H9 (cell line): Measurements from ENCODE around the gene ELF5. TPM values are rescaled to one million over a fixed set of nuclear protein-coding genes. Genes with fewer than 3 reads are reported as not detected.

Experiments used
- DNase-seq: peaks from one replicate; pipeline ENCODE4 v3.0.0-alpha.2; 2017
- H2AFZ ChIP-seq: one replicate; pipeline ENCODE4 v1.6.1; 2013; ENCODE audit warnings: mild to moderate bottlenecking, low read length, control low read depth, moderate library complexity
- H2AK5ac ChIP-seq: 2 replicates; pipeline ENCODE4 v1.6.1; 2013; ENCODE audit warnings: low read length, control low read depth, mixed read lengths; ENCODE audit not compliant: insufficient read length
- H2BK120ac ChIP-seq: one replicate; pipeline ENCODE4 v1.6.1; 2013; ENCODE audit warnings: low read depth, mild to moderate bottlenecking, low read length, control low read depth, inconsistent platforms; ENCODE audit not compliant: poor library complexity, severe bottlenecking
- H2BK12ac ChIP-seq: 2 replicates; pipeline ENCODE4 v1.6.1; 2013; ENCODE audit warnings: low read length, control low read depth, mixed read lengths, low read depth; ENCODE audit not compliant: insufficient read length
- H2BK15ac ChIP-seq: 2 replicates; pipeline ENCODE4 v1.6.1; 2013; ENCODE audit warnings: low read depth, low read length, control low read depth
- H2BK20ac ChIP-seq: one replicate; pipeline ENCODE4 v1.6.1; 2013; ENCODE audit warnings: low read depth, mild to moderate bottlenecking, low read length, control low read depth, inconsistent platforms; ENCODE audit not compliant: poor library complexity, severe bottlenecking
- H2BK5ac ChIP-seq: 2 replicates; pipeline ENCODE4 v1.6.1; 2013; ENCODE audit warnings: low read length, control low read depth, mixed read lengths; ENCODE audit not compliant: insufficient read length
- H3K14ac ChIP-seq: 2 replicates; pipeline ENCODE4 v1.6.1; 2013; ENCODE audit warnings: low read length, control low read depth; ENCODE audit not compliant: insufficient read depth
- H3K18ac ChIP-seq: 2 replicates; pipeline ENCODE4 v1.6.1; 2013; ENCODE audit warnings: low read depth, mild to moderate bottlenecking, mixed read lengths, low read length, control low read depth; ENCODE audit not compliant: insufficient read length
- H3K23ac ChIP-seq: 2 replicates; pipeline ENCODE4 v1.6.1; 2013; ENCODE audit warnings: low read length, control low read depth, mixed read lengths, low read depth; ENCODE audit not compliant: insufficient read length
- H3K23me2 ChIP-seq: 2 replicates; pipeline ENCODE4 v1.6.1; 2013; ENCODE audit warnings: low read depth, mild to moderate bottlenecking, mixed read lengths, low read length, control low read depth; ENCODE audit not compliant: insufficient read length, poor library complexity, severe bottlenecking
- H3K27ac ChIP-seq: 2 replicates; pipeline ENCODE4 v1.5.1; 2013; ENCODE audit warnings: low read length, control low read depth, mixed read lengths, low read depth; ENCODE audit not compliant: insufficient read length
- H3K27me3 ChIP-seq: 2 replicates; pipeline ENCODE4 v1.6.1; 2013; ENCODE audit warnings: low read length, control low read depth, inconsistent platforms; ENCODE audit not compliant: insufficient read depth
- H3K4ac ChIP-seq: 2 replicates; pipeline ENCODE4 v1.6.1; 2013; ENCODE audit warnings: low read depth, mild to moderate bottlenecking, control low read depth, inconsistent platforms, low read length, moderate library complexity
- H3K4me1 ChIP-seq: 2 replicates; pipeline ENCODE4 v1.6.1; 2013; ENCODE audit warnings: low read length, control low read depth, inconsistent platforms; ENCODE audit not compliant: insufficient read depth
- H3K4me2 ChIP-seq: 2 replicates; pipeline ENCODE4 v1.6.1; 2013; ENCODE audit warnings: low read length, control low read depth, mixed read lengths; ENCODE audit not compliant: insufficient read length, insufficient read depth
- H3K56ac ChIP-seq: 2 replicates; pipeline ENCODE4 v1.6.1; 2013; ENCODE audit warnings: low read depth, mild to moderate bottlenecking, mixed read lengths, low read length, control low read depth; ENCODE audit not compliant: insufficient read length
- H3K79me1 ChIP-seq: 2 replicates; pipeline ENCODE4 v1.6.1; 2013; ENCODE audit warnings: low read depth, mild to moderate bottlenecking, moderate library complexity, low read length, control low read depth, inconsistent platforms; ENCODE audit not compliant: insufficient read depth, poor library complexity, severe bottlenecking
- H3K79me2 ChIP-seq: 2 replicates; pipeline ENCODE4 v1.6.1; 2013; ENCODE audit warnings: low read length, control low read depth, inconsistent platforms; ENCODE audit not compliant: insufficient read depth
- H3K9ac ChIP-seq: 2 replicates; pipeline ENCODE4 v1.6.1; 2013; ENCODE audit warnings: low read length, control low read depth, mixed read lengths; ENCODE audit not compliant: insufficient read length; ENCODE audit errors: extremely low read depth
- H3K9me3 ChIP-seq: one replicate; pipeline ENCODE4 v1.6.1; 2013; ENCODE audit warnings: low read depth, low read length, inconsistent platforms; ENCODE audit not compliant: control insufficient read depth
- H3T11ph ChIP-seq: one replicate; pipeline ENCODE4 v1.6.1; 2013; ENCODE audit warnings: mild to moderate bottlenecking, low read length, control low read depth, inconsistent platforms
- H4K20me1 ChIP-seq: one replicate; pipeline ENCODE4 v1.6.1; 2013; ENCODE audit not compliant: control insufficient read depth, insufficient read length, insufficient read depth
- H4K5ac ChIP-seq: 2 replicates; pipeline ENCODE4 v1.6.1; 2013; ENCODE audit warnings: low read depth, mild to moderate bottlenecking, mixed read lengths, low read length, control low read depth; ENCODE audit not compliant: insufficient read length
- H4K8ac ChIP-seq: replicated peaks from 2 replicates; pipeline ENCODE4 v1.6.1; 2013; ENCODE audit warnings: low read length, control low read depth, mixed read lengths, low read depth; ENCODE audit not compliant: insufficient read length
- H4K91ac ChIP-seq: 2 replicates; pipeline ENCODE4 v1.6.1; 2013; ENCODE audit warnings: low read depth, mild to moderate bottlenecking, moderate library complexity, mixed read lengths, low read length, control low read depth; ENCODE audit not compliant: insufficient read length
- H3K27ac Mint-ChIP-seq, 3 experiments: 2 replicates in 2 of 3; 3 replicates in 1 of 3; pipeline ENCODE4 v1.8.0; 2020 to 2021; ENCODE audit warnings: mixed read lengths in 3 of 3, mild to moderate bottlenecking in 1 of 3, moderate library complexity in 1 of 3
- H3K27me3 Mint-ChIP-seq: 2 replicates; pipeline ENCODE4 v1.8.0; 2021; ENCODE audit warnings: low read depth, mild to moderate bottlenecking, moderate library complexity, mixed read lengths
- H3K36me3 Mint-ChIP-seq, 3 experiments: 2 replicates in 2 of 3; 3 replicates in 1 of 3; pipeline ENCODE4 v1.8.0; 2020 to 2021; ENCODE audit warnings: low read depth in 3 of 3, mixed read lengths in 3 of 3; ENCODE audit not compliant: insufficient read depth in 1 of 3
- H3K4me1 Mint-ChIP-seq, 2 experiments: 2 replicates each; pipeline ENCODE4 v1.8.0; 2020; ENCODE audit warnings: mixed read lengths in 2 of 2
- H3K4me3 Mint-ChIP-seq, 2 experiments: 2 replicates in 1 of 2; 3 replicates in 1 of 2; pipeline ENCODE4 v1.8.0; 2020 to 2021; ENCODE audit warnings: mild to moderate bottlenecking in 2 of 2, mixed read lengths in 2 of 2, moderate library complexity in 1 of 2
- H3K9me3 Mint-ChIP-seq, 2 experiments: 2 replicates in 1 of 2; 3 replicates in 1 of 2; pipeline ENCODE4 v1.8.0; 2020; ENCODE audit warnings: mild to moderate bottlenecking in 2 of 2, mixed read lengths in 2 of 2, moderate library complexity in 1 of 2
- CTCF ChIP-seq: fragments of 200-600 bp; sonication (generic); conservative IDR thresholded peaks from 3 replicates; pipeline ENCODE4 v1.8.0; 2021; ENCODE audit warnings: antibody characterized with exemption, mild to moderate bottlenecking
- WGBS: extraction: QIAGEN DNeasy Blood & Tissue Kit; methylation state at CpG from one replicate; pipeline ENCODE4 v1.1.7; 2013; ENCODE audit warnings: missing lambda C conversion rate, low lambda C conversion rate, mixed read lengths; ENCODE audit not compliant: insufficient read length; ENCODE audit errors: extremely low coverage; 5-methylcytosine and 5-hydroxymethylcytosine counted together
- total RNA-seq: library from RNA; stranded (reverse); gene quantifications from 2 replicates; pipeline ENCODE4 v1.2.1, GENCODE V29; 2021

The ELF5 gene
- total RNA-seq, 1 experiment from 2014 or later: not detected

- no peak overlapping the region for H3K4me2 ChIP-seq
- H3K9me3 ChIP-seq: no peaks in the 10 kb centered on the region
- no peak overlapping the region for H4K8ac ChIP-seq
- no peak overlapping the region for H2AK5ac ChIP-seq
- Mint-ChIP-seq H3K4me3 (no peak overlapping the region), H3K27me3 (no peaks in the 10 kb centered on the region; the same call in 1 of the 2 replicates), H3K36me3 (no peaks in the 10 kb centered on the region), H3K9me3 (no peaks in the 10 kb centered on the region), H3K27ac (no peak overlapping the region), H3K4me1 (no peaks in the 10 kb centered on the region)
- no peaks in the 10 kb centered on the region for H3K23me2 ChIP-seq
- no peak overlapping the region for H3K23ac ChIP-seq
- no peaks in the 10 kb centered on the region for H4K20me1 ChIP-seq
- no peak overlapping the region for H2BK15ac ChIP-seq
- H3K79me1 ChIP-seq: no peaks in the 10 kb centered on the region
- H3K56ac ChIP-seq: no peak overlapping the region
- H3K4ac ChIP-seq: no peak overlapping the region
- no peak overlapping the region for H3K14ac ChIP-seq
- H2AFZ ChIP-seq: no peak overlapping the region
- no peaks in the 10 kb centered on the region for H3K4me1 ChIP-seq
- no peak overlapping the region for H4K5ac ChIP-seq
- no peak overlapping the region for H3K18ac ChIP-seq
- H3K9ac ChIP-seq: no peak overlapping the region
- H2BK120ac ChIP-seq: no peak overlapping the region
- no peak overlapping the region for H4K91ac ChIP-seq
- WGBS: no CpG with 5 or more reads among the region's 3 CpGs
- no peak overlapping the region for H3K27ac ChIP-seq
- H2BK20ac ChIP-seq: no peak overlapping the region
- H2BK5ac ChIP-seq: no peak overlapping the region
- no peak for DNase-seq
- TF ChIP-seq CTCF: no peak
- H2BK12ac ChIP-seq: no peak overlapping the region
- no peaks in the 10 kb centered on the region for H3K79me2 ChIP-seq
- no peaks in the 10 kb centered on the region for H3K27me3 ChIP-seq
- H3T11ph ChIP-seq: no peak overlapping the region
These were observed 9.5 kb upstream of the ELF5 start for GRCh38 chr11:34523053-34523452.
